ENCODE data around the gene FAM20C. TPM values are rescaled to one million over a fixed set of nuclear protein-coding genes. Genes with fewer than 3 reads are reported as not detected.

FAM20C gene
- total and polyA plus RNA-seq, 10 of the 15 experiments (the other 5 are each of a cell fraction or from before 2014, with no cell fraction given): 0.44 TPM; not detected in 9

GRCh38 chr7:162632-163297 is 29.6 kb upstream of the FAM20C start (continued):
- TF ChIP-seq RELB (IDR thresholded peaks at IDR 0.05; ENCODE audit: low read depth) (no peak), SMAD5 (IDR thresholded peaks at IDR 0.05; ENCODE audit: low read depth) (no peak), CREB1 (IDR thresholded peaks at IDR 0.05; ENCODE audit: low read depth) (no peak), RAD21 (IDR thresholded peaks at IDR 0.05; ENCODE audit: insufficient read depth, low read depth, low read length) (no peak), ZBED1 (IDR thresholded peaks at IDR 0.05; ENCODE audit: borderline replicate concordance) (no peak), STAT1 (conservative IDR thresholded peaks at IDR 0.05) (no peak), SIX5 (IDR thresholded peaks at IDR 0.05; ENCODE audit: low read depth, low read length, severe bottlenecking) (no peak), CREM (IDR thresholded peaks at IDR 0.05; ENCODE audit: low read depth) (no peak)

DNA sequence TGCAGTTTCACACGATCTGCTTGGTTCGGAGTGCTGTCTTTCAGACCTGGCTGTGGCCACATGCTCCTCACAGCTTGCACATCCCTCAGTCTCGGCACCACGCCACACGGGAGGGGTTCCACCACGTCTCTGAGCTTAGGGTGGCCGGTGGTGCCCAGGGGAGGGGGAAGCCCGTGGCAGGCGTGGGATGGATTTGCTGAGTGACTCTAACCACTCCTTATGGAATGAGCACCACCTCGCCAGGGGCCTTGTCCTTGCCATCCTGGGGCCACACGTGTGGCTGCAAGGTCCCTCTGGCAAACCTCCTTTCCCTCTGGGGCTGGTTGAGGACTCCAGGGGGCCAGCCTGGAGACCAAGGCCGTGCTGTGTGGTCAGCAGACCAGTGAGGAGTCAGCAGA is 29.1 kb upstream of the FAM20C start:
- ChIA-PET RAD21 (ENCODE audit: unreplicated experiment) (no interaction called here), POLR2A (no interaction called here), SMC1A (ENCODE audit: uncharacterized antibody, unreplicated experiment) (no interaction called here), CTCF (no interaction called here)
- Histone ChIP-seq H3K4me2 (ENCODE audit: control insufficient read depth, insufficient read depth) (no peak overlapping the region), H2AFZ (ENCODE audit: control insufficient read depth, low read depth, low read length) (no peak overlapping the region), H4K20me1 (ENCODE audit: control insufficient read depth, insufficient read depth) (no peaks in the 10 kb centered on the region), H3K36me3 (ENCODE audit: control insufficient read depth in 2 of 2, insufficient read depth in 2 of 2, low read length in 1 of 2) (no peaks in the 10 kb centered on the region), H3K4me1 (ENCODE audit: control insufficient read depth, insufficient read depth, low read length) (no peaks in the 10 kb centered on the region), H3K9ac (ENCODE audit: control insufficient read depth, insufficient read depth, low read length) (no peak overlapping the region), H3K27me3 (replicated peaks in 1 of 2; ENCODE audit: control insufficient read depth in 2 of 2, insufficient read depth in 2 of 2, low read length in 1 of 2) (no peaks in the 10 kb centered on the region), H3K4me3 (no peak overlapping the region), H3K9me3 (replicated peaks; ENCODE audit: control insufficient read depth, insufficient read depth, low read length) (no peaks in the 10 kb centered on the region), H3K79me2 (ENCODE audit: control insufficient read depth, insufficient read depth, low read length) (no peaks in the 10 kb centered on the region), H3K27ac (ENCODE audit: control insufficient read depth, insufficient read depth) (no peak overlapping the region)
- no peak for DNase-seq (ENCODE audit: low read depth, low spot score)
- in situ Hi-C loops (cut with MboI): no loop called here
- intact Hi-C loops (cut with micrococcal nuclease; ENCODE audit: unreplicated experiment): no loop called here
- FAIRE-seq: no peak
- WGBS (ENCODE audit: insufficient coverage, insufficient replicate concordance, low lambda C conversion rate, missing lambda C conversion rate): 14% methylated on average over 12 of the region's 12 CpGs
- no TSS peak for BruUV-seq (replicated peaks)
- ATAC-seq: no peak
- TF ChIP-seq MYC (IDR thresholded peaks at IDR 0.05; ENCODE audit: insufficient read depth, insufficient read length, insufficient replicate concordance, low read length, severe bottlenecking): no peak
- no peak for TF ChIP-seq EED (IDR thresholded peaks at IDR 0.05; ENCODE audit: low read depth)
- TF ChIP-seq CBX5 (IDR thresholded peaks at IDR 0.05; ENCODE audit: low read depth): no peak
- TF ChIP-seq, protein P1, sequence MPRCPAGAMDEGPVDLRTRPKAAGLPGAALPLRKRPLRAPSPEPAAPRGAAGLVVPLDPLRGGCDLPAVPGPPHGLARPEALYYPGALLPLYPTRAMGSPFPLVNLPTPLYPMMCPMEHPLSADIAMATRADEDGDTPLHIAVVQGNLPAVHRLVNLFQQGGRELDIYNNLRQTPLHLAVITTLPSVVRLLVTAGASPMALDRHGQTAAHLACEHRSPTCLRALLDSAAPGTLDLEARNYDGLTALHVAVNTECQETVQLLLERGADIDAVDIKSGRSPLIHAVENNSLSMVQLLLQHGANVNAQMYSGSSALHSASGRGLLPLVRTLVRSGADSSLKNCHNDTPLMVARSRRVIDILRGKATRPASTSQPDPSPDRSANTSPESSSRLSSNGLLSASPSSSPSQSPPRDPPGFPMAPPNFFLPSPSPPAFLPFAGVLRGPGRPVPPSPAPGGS (IDR thresholded peaks at IDR 0.05; ENCODE audit: borderline replicate concordance, insufficient read depth, low read depth, low read length, poor library complexity, severe bottlenecking): no peak
- TF ChIP-seq POLR2AphosphoS5 (IDR thresholded peaks at IDR 0.05; ENCODE audit: low read length): no peak
- TF ChIP-seq TBL1XR1 (IDR thresholded peaks at IDR 0.05; ENCODE audit: low read depth, low read length): no peak
- TF ChIP-seq, protein P2, sequence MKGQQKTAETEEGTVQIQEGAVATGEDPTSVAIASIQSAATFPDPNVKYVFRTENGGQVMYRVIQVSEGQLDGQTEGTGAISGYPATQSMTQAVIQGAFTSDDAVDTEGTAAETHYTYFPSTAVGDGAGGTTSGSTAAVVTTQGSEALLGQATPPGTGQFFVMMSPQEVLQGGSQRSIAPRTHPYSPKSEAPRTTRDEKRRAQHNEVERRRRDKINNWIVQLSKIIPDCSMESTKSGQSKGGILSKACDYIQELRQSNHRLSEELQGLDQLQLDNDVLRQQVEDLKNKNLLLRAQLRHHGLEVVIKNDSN (IDR thresholded peaks at IDR 0.05; ENCODE audit: borderline replicate concordance, extremely low read length, insufficient read depth, low read depth, low read length): no peak
- TF ChIP-seq ZZZ3 (IDR thresholded peaks at IDR 0.05; ENCODE audit: control insufficient read depth, insufficient read length, low read depth): no peak
- no peak for TF ChIP-seq RELB (IDR thresholded peaks at IDR 0.05; ENCODE audit: low read depth)
- no peak for TF ChIP-seq HCFC1 (IDR thresholded peaks at IDR 0.05; ENCODE audit: low read length)
- no peak for TF ChIP-seq HDAC2 (IDR thresholded peaks at IDR 0.05)
- no peak for TF ChIP-seq POU2F2 (IDR thresholded peaks at IDR 0.05; ENCODE audit: borderline replicate concordance, low read depth, low read length)
